ENCODE measurements around the gene POFUT2.

DNA sequence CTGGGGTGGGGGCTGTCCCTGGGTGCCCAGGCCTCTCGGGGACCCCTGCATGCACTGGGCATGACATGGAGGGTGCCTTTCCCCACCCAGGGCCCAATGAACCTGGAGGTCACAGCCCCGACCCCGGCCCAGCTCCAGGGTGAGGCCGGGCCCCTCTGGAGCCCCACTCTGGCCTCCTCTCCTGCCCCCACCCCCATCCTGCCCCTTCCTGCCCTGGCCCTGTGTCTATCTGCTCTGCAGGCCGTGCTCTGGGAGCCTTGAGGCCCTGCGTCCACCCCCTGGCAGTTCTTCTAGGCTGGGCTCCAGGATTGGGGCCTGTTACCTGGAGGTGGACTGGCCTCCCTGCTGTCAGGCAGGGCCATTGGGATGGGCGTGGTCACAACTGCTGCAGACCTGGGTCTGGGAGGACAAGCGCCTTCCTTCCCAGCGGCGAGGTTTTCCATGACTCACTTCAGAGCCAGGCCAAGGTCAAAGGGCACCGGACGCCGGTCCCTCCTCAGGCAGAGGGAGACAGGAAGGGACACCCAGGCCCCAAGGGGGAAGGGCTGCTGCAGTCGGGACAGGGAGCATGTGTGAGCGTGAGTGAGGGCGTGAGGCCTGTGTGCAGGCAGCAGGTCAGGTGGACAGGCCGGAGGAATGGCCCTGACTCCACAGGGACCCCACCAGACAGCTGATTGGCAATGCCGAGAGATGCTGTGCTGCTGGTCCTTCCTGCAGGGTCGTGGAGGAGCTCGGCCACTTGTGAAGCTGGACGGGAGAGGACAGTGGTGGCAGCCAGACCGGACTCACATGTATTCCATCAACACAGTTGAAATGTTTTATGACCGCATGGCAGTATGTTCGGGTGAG is 31.1 kb upstream of the POFUT2 start:
- TF ChIP-seq, protein P1, sequence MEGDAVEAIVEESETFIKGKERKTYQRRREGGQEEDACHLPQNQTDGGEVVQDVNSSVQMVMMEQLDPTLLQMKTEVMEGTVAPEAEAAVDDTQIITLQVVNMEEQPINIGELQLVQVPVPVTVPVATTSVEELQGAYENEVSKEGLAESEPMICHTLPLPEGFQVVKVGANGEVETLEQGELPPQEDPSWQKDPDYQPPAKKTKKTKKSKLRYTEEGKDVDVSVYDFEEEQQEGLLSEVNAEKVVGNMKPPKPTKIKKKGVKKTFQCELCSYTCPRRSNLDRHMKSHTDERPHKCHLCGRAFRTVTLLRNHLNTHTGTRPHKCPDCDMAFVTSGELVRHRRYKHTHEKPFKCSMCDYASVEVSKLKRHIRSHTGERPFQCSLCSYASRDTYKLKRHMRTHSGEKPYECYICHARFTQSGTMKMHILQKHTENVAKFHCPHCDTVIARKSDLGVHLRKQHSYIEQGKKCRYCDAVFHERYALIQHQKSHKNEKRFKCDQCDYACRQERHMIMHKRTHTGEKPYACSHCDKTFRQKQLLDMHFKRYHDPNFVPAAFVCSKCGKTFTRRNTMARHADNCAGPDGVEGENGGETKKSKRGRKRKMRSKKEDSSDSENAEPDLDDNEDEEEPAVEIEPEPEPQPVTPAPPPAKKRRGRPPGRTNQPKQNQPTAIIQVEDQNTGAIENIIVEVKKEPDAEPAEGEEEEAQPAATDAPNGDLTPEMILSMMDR (IDR thresholded peaks at IDR 0.05) = no peak
- TF ChIP-seq POLR2A (IDR thresholded peaks at IDR 0.05) = no peak
